H1 (cell line): ENCODE results near the gene TAS2R30. TPM values are rescaled to one million over a fixed set of nuclear protein-coding genes. Genes with fewer than 3 reads are reported as not detected.

Experiments
- CBX8 ChIP-seq: fragments of 300-800, 300-1000 bp; sonication (generic); IDR thresholded peaks from 2 replicates; pipeline ENCODE4 v1.7.1; 2016; ENCODE audit warnings: low read depth, low read length, borderline replicate concordance
- CHD2 ChIP-seq: IDR thresholded peaks from 2 replicates; pipeline ENCODE4 v1.6.1; 2012; ENCODE audit warnings: low read length, improper control_type of control experiment
- CHD7 ChIP-seq: fragments of 300-600 bp; sonication (generic); IDR thresholded peaks from 2 replicates; pipeline ENCODE4 v1.7.1; 2012; ENCODE audit warnings: low read length, moderate library complexity, mild to moderate bottlenecking, inconsistent platforms; ENCODE audit not compliant: insufficient replicate concordance
- EZH2 ChIP-seq: fragments of 200-600 bp; sonication (generic); IDR thresholded peaks from 2 replicates; pipeline ENCODE4 v1.7.1; 2012; ENCODE audit warnings: low read depth, mild to moderate bottlenecking, moderate library complexity, low read length, inconsistent platforms; ENCODE audit not compliant: severe bottlenecking
- MAX ChIP-seq: IDR thresholded peaks from 2 replicates; pipeline ENCODE4 v1.6.1; 2012; ENCODE audit warnings: inconsistent platforms
- POLR2A ChIP-seq, 2 experiments: IDR thresholded peaks; 1 replicate in 1 of 2; 2 replicates in 1 of 2; pipeline ENCODE4 v1.6.1; 2011; ENCODE audit warnings: low read depth in 2 of 2, low read length in 2 of 2, mild to moderate bottlenecking in 2 of 2; ENCODE audit errors: control extremely low read depth in 1 of 2
- RNF2 ChIP-seq: fragments of 200-900, 300-1000 bp; sonication (generic); IDR thresholded peaks from 2 replicates; pipeline ENCODE4 v1.7.1; 2016; ENCODE audit warnings: borderline replicate concordance, low read depth, mild to moderate bottlenecking, antibody characterized with exemption, low read length; ENCODE audit not compliant: poor library complexity, severe bottlenecking; ENCODE audit errors: missing control alignments
- SRF ChIP-seq: IDR thresholded peaks from 2 replicates; pipeline ENCODE4 v1.6.1; 2011; ENCODE audit warnings: mild to moderate bottlenecking, low read depth, low read length, moderate library complexity
- TCF12 ChIP-seq: IDR thresholded peaks from 2 replicates; pipeline ENCODE4 v1.6.1; 2011; ENCODE audit warnings: low read depth, mild to moderate bottlenecking, low read length
- USF2 ChIP-seq: IDR thresholded peaks from 2 replicates; pipeline ENCODE4 v1.6.1; 2011; ENCODE audit warnings: low read length, improper control_type of control experiment
- polyA plus RNA-seq, 7 experiments: library from polyadenylated mRNA; depleted of rRNA in 3 of 7; stranded (reverse) in 5 of 7; unstranded in 2 of 7; fragments of >200 nt in 5 of 7; fragments of 200-250 nt in 2 of 7; gene quantifications; 1 replicate in 5 of 7; 2 replicates in 1 of 7; 4 replicates in 1 of 7; pipeline versions ENCODE4 v1.2.1 to v1.2.3, GENCODE V29; 2011 to 2013; ENCODE audit warnings: missing spikeins in 2 of 7, mixed read lengths in 2 of 7
- total RNA-seq: library from RNA; stranded (reverse); fragmentation: NEBNext Ultra II Directional; extraction: Animal tissue kit (Norgen Biotek cat#: 25700); gene quantifications from 2 replicates; pipeline ENCODE4 v1.2.1, GENCODE V29; 2021

TAS2R30 gene
- total and polyA plus RNA-seq, 2 of the 8 experiments (the other 6 are each of a cell fraction or from before 2014, with no cell fraction given): 0.33 to 1.0 TPM

GRCh38 chr12:11154400-11154925 is 20.0 kb upstream of the TAS2R30 start (continued):
- TF ChIP-seq CHD7 (no peak), EZH2 (no peak), RNF2 (no peak), POLR2A (IDR thresholded peaks at IDR 0.05; ENCODE audit: control extremely low read depth in 1 of 2, low read depth in 2 of 2, low read length in 2 of 2) (no peak), SRF (no peak), MAX (no peak), USF2 (no peak), TCF12 (no peak), CBX8 (no peak), CHD2 (no peak)
